ENCODE data around the gene INPP5J.

Gene INPP5J

GRCh38 chr22:31124290-31124689 is 1.5 kb downstream of the INPP5J start:
- no peak for DNase-seq (ENCODE audit: low read depth in 2 of 2)

- no peak for DNase-seq (ENCODE audit: low read depth in 2 of 2)
Observed at GRCh38 chr22:31124811-31125465, 2.2 kb downstream of the INPP5J start.

- DNase-seq (ENCODE audit: low read depth in 2 of 2), result no peak
Observed at GRCh38 chr22:31125521-31126117, 2.9 kb downstream of the INPP5J start.

GRCh38 chr22:31126128-31126868 is 3.5 kb downstream of the INPP5J start:
- no peak for DNase-seq (ENCODE audit: low read depth in 2 of 2)

- DNase-seq (ENCODE audit: low read depth in 2 of 2), result no peak
Observed at GRCh38 chr22:31126869-31127175, 4.1 kb downstream of the INPP5J start.

GRCh38 chr22:31127181-31127772 is 4.5 kb downstream of the INPP5J start:
- no peak for DNase-seq (ENCODE audit: low read depth in 2 of 2)

GRCh38 chr22:31128156-31128555 is 5.4 kb downstream of the INPP5J start:
- no peak for DNase-seq (ENCODE audit: low read depth in 2 of 2)

- DNase-seq (ENCODE audit: low read depth in 2 of 2), result no peak
Observed at GRCh38 chr22:31130873-31131272, 8.1 kb downstream of the INPP5J start.

GRCh38 chr22:31133911-31134310 is 11.1 kb downstream of the INPP5J start:
- DNase-seq (ENCODE audit: low read depth in 2 of 2), result no peak

- DNase-seq (ENCODE audit: low read depth in 2 of 2), result no peak
Observed at GRCh38 chr22:31134688-31135087, 11.9 kb downstream of the INPP5J start.

GRCh38 chr22:31135706-31136105 is 12.9 kb downstream of the INPP5J start:
- no peak for DNase-seq (ENCODE audit: low read depth in 2 of 2)

GRCh38 chr22:31136155-31136554 is 13.4 kb downstream of the INPP5J start:
- no peak for DNase-seq (ENCODE audit: low read depth in 2 of 2)

- no peak for DNase-seq (ENCODE audit: low read depth in 2 of 2)
Observed at GRCh38 chr22:31136711-31137110, 13.9 kb downstream of the INPP5J start.

- DNase-seq (ENCODE audit: low read depth in 2 of 2), result no peak
Observed at GRCh38 chr22:31137721-31138120, 15.0 kb downstream of the INPP5J start.

- no peak for DNase-seq (ENCODE audit: low read depth in 2 of 2)
Observed at GRCh38 chr22:31138126-31138525, 15.4 kb downstream of the INPP5J start.

GRCh38 chr22:31139066-31139465 is 16.3 kb downstream of the INPP5J start:
- no peak for DNase-seq (ENCODE audit: low read depth in 2 of 2)

- DNase-seq (ENCODE audit: low read depth in 2 of 2), result no peak
Observed at GRCh38 chr22:31139866-31140716, 17.3 kb downstream of the INPP5J start, which contains the start of gene PLA2G3. Gene PLA2G3 (minus strand): TSS chr22:31140508. CDS start chr22:31140354, 154 bp downstream.

- no peak for DNase-seq (ENCODE audit: low read depth in 2 of 2)
Observed at GRCh38 chr22:31140746-31141145, 18.0 kb downstream of the INPP5J start.

GRCh38 chr22:31141551-31141950 is 18.8 kb downstream of the INPP5J start:
- no peak for DNase-seq (ENCODE audit: low read depth in 2 of 2)

GRCh38 chr22:31142285-31142684 is 19.5 kb downstream of the INPP5J start:
- DNase-seq (ENCODE audit: low read depth in 2 of 2), result no peak

GRCh38 chr22:31143038-31143437 is 20.3 kb downstream of the INPP5J start:
- DNase-seq (ENCODE audit: low read depth in 2 of 2), result no peak

GRCh38 chr22:31143537-31143936 is 20.8 kb downstream of the INPP5J start:
- DNase-seq (ENCODE audit: low read depth in 2 of 2), result no peak

All from stimulated activated CD4-positive, alpha-beta T cell treated with anti-CD3 and anti-CD28 coated beads, Interleukin-1b, Interleukin-23, amount 100 ng/mL, for 4 hours (primary cell).